Endothelial cell of umbilical vein (primary cell): ENCODE results near the gene NT5C1A. TPM values are rescaled to one million over a fixed set of nuclear protein-coding genes. Genes with fewer than 3 reads are reported as not detected.

Experiments
- BruUV-seq: library from RNA; stranded (reverse); fragments of 400-500 nt; replicated peaks from 2 replicates; lab custom pipeline; 2021; lab: Mats Ljungman, UMichigan
- CTCF ChIA-PET: fragments of 300-600, 350-600 bp; sonication (Branson Sonifier 250); formaldehyde crosslinking; loops from one replicate; lab custom pipeline; 2021; ENCODE audit warnings: antibody characterized with exemption, inconsistent platforms; lab: Charles Lee
- POLR2A ChIA-PET: fragments of 300-600, 350-600 bp; sonication (Branson Sonifier 250); formaldehyde crosslinking; loops from one replicate; lab custom pipeline; 2021; ENCODE audit warnings: antibody characterized with exemption, inconsistent platforms; lab: Charles Lee
- DNase-seq: peaks from one replicate; pipeline ENCODE4 v3.0.0-alpha.2; 2011; ENCODE audit warnings: low read depth, low spot score
- FAIRE-seq: peaks from 2 replicates; lab custom pipeline; 2011; peaks lifted over from hg19 to GRCh38; lab: Jason Lieb, UNC
- H2AFZ ChIP-seq: 2 replicates; pipeline ENCODE4 v1.6.0; 2012; ENCODE audit warnings: low read depth, low read length, control low read depth, inconsistent platforms
- H3K27ac ChIP-seq: 2 replicates; pipeline ENCODE4 v1.5.1; 2011; ENCODE audit warnings: low read depth, mild to moderate bottlenecking, control low read depth, low read length, moderate library complexity; ENCODE audit not compliant: insufficient read depth
- H3K27me3 ChIP-seq, 2 experiments: 2 replicates each; pipeline versions ENCODE4 v1.6.0 to v1.6.1; 2011; ENCODE audit warnings: low read length in 2 of 2, mixed read lengths in 1 of 2; ENCODE audit not compliant: control insufficient read depth in 2 of 2, insufficient read depth in 2 of 2
- H3K36me3 ChIP-seq, 2 experiments: 2 replicates in 1 of 2; 3 replicates in 1 of 2; pipeline ENCODE4 v1.5.1; 2011; ENCODE audit warnings: low read length in 2 of 2, mild to moderate bottlenecking in 1 of 2, moderate library complexity in 1 of 2; ENCODE audit not compliant: control insufficient read depth in 2 of 2, insufficient read depth in 2 of 2; ENCODE audit errors: extremely low read depth in 1 of 2
- H3K4me1 ChIP-seq: 3 replicates; pipeline ENCODE4 v1.5.1; 2011; ENCODE audit warnings: mild to moderate bottlenecking, low read length; ENCODE audit not compliant: control insufficient read depth, insufficient read depth; ENCODE audit errors: extremely low read depth
- H3K4me2 ChIP-seq: 2 replicates; pipeline ENCODE4 v1.6.1; 2011; ENCODE audit warnings: low read length, control low read depth, mixed read lengths; ENCODE audit not compliant: insufficient read depth
- H3K4me3 ChIP-seq, 3 experiments: fragments of 200-600 bp in 1 of 3; sonication (generic), shearing (Covaris generic) in 1 of 3; replicated peaks in 1 of 3; 2 replicates each; pipeline ENCODE4 v1.5.1; 2011 to 2016; ENCODE audit warnings: control low read depth in 3 of 3, low read length in 3 of 3, mild to moderate bottlenecking in 2 of 3, inconsistent platforms in 1 of 3, low read depth in 1 of 3, moderate library complexity in 1 of 3; ENCODE audit not compliant: insufficient read depth in 1 of 3
- H3K79me2 ChIP-seq: 2 replicates; pipeline ENCODE4 v1.6.0; 2012; ENCODE audit warnings: low read length, inconsistent platforms; ENCODE audit not compliant: control insufficient read depth, insufficient read depth
- H3K9ac ChIP-seq: replicated peaks from 2 replicates; pipeline ENCODE3; 2011; ENCODE audit warnings: low read length, control low read depth; ENCODE audit not compliant: insufficient read depth; ENCODE audit errors: extremely low read depth
- H3K9me1 ChIP-seq: replicated peaks from 3 replicates; pipeline ENCODE4 v1.6.0; 2011; ENCODE audit warnings: mild to moderate bottlenecking, low read length; ENCODE audit not compliant: control insufficient read depth, insufficient read depth; ENCODE audit errors: extremely low read depth
- H3K9me3 ChIP-seq: replicated peaks from 2 replicates; pipeline ENCODE4 v1.5.1; 2012; ENCODE audit warnings: low read length, inconsistent platforms; ENCODE audit not compliant: control insufficient read depth, insufficient read depth
- H4K20me1 ChIP-seq: replicated peaks from 2 replicates; pipeline ENCODE3; 2011; ENCODE audit warnings: mild to moderate bottlenecking, low read length; ENCODE audit not compliant: control insufficient read depth, insufficient read depth; ENCODE audit errors: extremely low read depth
- EZH2 ChIP-seq: IDR thresholded peaks from 2 replicates; pipeline ENCODE4 v1.6.1; 2012; ENCODE audit warnings: borderline replicate concordance, low read depth, mild to moderate bottlenecking, moderate library complexity, low read length, inconsistent platforms; ENCODE audit not compliant: severe bottlenecking
- FOS ChIP-seq: IDR thresholded peaks from 2 replicates; pipeline ENCODE4 v1.6.1; 2011; ENCODE audit warnings: mild to moderate bottlenecking, low read length, moderate library complexity, borderline replicate concordance; ENCODE audit not compliant: insufficient read depth
- GATA2 ChIP-seq: IDR thresholded peaks from 2 replicates; pipeline ENCODE4 v1.7.0; 2011; ENCODE audit warnings: low read depth, mild to moderate bottlenecking, moderate library complexity, mixed read lengths, low read length; ENCODE audit not compliant: insufficient read length, insufficient read depth
- JUN ChIP-seq: IDR thresholded peaks from 2 replicates; pipeline ENCODE4 v1.6.1; 2011; ENCODE audit warnings: borderline replicate concordance, low read depth; ENCODE audit not compliant: insufficient read length, insufficient read depth
- MYC ChIP-seq: IDR thresholded peaks from one replicate; pipeline ENCODE4 v1.6.1; 2011; ENCODE audit warnings: mild to moderate bottlenecking, low read depth, low read length
- POLR2A ChIP-seq: IDR thresholded peaks from 2 replicates; pipeline ENCODE4 v1.6.1; 2012; ENCODE audit warnings: low read depth, mild to moderate bottlenecking, control low read depth, low read length
- POLR2AphosphoS5 ChIP-seq: IDR thresholded peaks from 2 replicates; pipeline ENCODE4 v1.6.1; 2012; ENCODE audit warnings: low read depth, mild to moderate bottlenecking, control low read depth, low read length, moderate library complexity; ENCODE audit not compliant: insufficient read depth
- dilution Hi-C: fragments of 300-500 bp; cut with MboI; formaldehyde crosslinking; loops from one replicate; pipeline ENCODE4 v1.15.0; 2019; ENCODE audit warnings: low sequenced_read_pairs; ENCODE audit not compliant: extremely low pct_ligation_motif_present
- intact Hi-C: fragments of 100-400 bp; cut with micrococcal nuclease; formaldehyde crosslinking; loops from one replicate; pipeline ENCODE4 v1.10.0; 2022
- polyA plus RNA-seq, 4 experiments: library from polyadenylated mRNA; depleted of rRNA in 3 of 4; stranded (reverse) in 3 of 4; unstranded in 1 of 4; fragments of >200 nt; gene quantifications; 2 replicates each; pipeline versions ENCODE4 v1.2.1 to v1.2.3, GENCODE V29; 2011 to 2012; ENCODE audit warnings: missing spikeins in 1 of 4
- total RNA-seq: library from RNA; stranded (reverse); gene quantifications from 2 replicates; pipeline ENCODE4 v1.2.3, GENCODE V29; 2021
- TF ChIP-seq, protein P1 (sequence below): IDR thresholded peaks from 2 replicates; pipeline ENCODE4 v1.6.1; 2011; ENCODE audit not compliant: insufficient read depth, insufficient read length
- TF ChIP-seq, protein P2 (sequence below), 2 donors: IDR thresholded peaks; 1 replicate in 1 of 2; 2 replicates in 1 of 2; pipeline ENCODE4 v1.5.1; 2011; ENCODE audit warnings: low read length in 2 of 2, mild to moderate bottlenecking in 2 of 2, moderate library complexity in 2 of 2, control low read depth in 1 of 2, inconsistent platforms in 1 of 2, low read depth in 1 of 2; ENCODE audit not compliant: insufficient read depth in 1 of 2; ENCODE audit errors: extremely low read depth in 1 of 2

NT5C1A gene
- total and polyA plus RNA-seq, 2 donors (not counting 3 experiments of a cell fraction or from before 2014, with no cell fraction given) = not detected

DNA sequence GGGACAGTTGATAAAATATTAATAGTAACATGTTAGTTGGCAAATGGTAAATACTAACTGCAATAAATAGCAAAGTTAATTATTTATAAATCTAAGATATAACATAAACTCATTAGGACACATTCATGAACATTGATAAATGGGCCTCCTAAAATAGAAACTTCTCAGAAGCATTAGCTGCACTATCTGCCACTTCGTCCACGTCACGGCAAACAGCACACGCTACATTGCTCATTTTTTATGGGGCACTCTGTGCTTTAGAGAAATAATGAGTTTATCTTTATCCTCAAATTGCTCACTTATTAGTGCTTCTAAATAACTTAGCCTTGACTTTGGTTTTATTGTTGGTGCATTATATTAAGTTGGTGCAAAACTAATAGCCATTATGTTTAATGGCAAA, 35.6 kb upstream of the NT5C1A start:
- no peak overlapping the region for H3K27ac ChIP-seq
- H3K9me3 ChIP-seq = no peaks in the 10 kb centered on the region
- intact Hi-C loops = no loop called here
- no peak overlapping the region for H2AFZ ChIP-seq
- no peak overlapping the region for H3K4me2 ChIP-seq
- H3K4me1 ChIP-seq = no peaks in the 10 kb centered on the region
- H3K9me1 ChIP-seq = no peaks in the 10 kb centered on the region
- no peak overlapping the region for H3K9ac ChIP-seq
- H3K4me3 ChIP-seq = no peak overlapping the region
- no peak for FAIRE-seq
- no peak for TF ChIP-seq POLR2A
- TF ChIP-seq EZH2 = no peak
- TF ChIP-seq, protein P1, sequence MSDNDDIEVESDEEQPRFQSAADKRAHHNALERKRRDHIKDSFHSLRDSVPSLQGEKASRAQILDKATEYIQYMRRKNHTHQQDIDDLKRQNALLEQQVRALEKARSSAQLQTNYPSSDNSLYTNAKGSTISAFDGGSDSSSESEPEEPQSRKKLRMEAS = no peak
- TF ChIP-seq, protein P2, sequence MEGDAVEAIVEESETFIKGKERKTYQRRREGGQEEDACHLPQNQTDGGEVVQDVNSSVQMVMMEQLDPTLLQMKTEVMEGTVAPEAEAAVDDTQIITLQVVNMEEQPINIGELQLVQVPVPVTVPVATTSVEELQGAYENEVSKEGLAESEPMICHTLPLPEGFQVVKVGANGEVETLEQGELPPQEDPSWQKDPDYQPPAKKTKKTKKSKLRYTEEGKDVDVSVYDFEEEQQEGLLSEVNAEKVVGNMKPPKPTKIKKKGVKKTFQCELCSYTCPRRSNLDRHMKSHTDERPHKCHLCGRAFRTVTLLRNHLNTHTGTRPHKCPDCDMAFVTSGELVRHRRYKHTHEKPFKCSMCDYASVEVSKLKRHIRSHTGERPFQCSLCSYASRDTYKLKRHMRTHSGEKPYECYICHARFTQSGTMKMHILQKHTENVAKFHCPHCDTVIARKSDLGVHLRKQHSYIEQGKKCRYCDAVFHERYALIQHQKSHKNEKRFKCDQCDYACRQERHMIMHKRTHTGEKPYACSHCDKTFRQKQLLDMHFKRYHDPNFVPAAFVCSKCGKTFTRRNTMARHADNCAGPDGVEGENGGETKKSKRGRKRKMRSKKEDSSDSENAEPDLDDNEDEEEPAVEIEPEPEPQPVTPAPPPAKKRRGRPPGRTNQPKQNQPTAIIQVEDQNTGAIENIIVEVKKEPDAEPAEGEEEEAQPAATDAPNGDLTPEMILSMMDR (IDR thresholded peaks at IDR 0.05; ENCODE audit: extremely low read depth in 1 of 2, insufficient read depth in 1 of 2, low read depth in 1 of 2, low read length in 2 of 2) = no peak
- no peak for TF ChIP-seq JUN
- TF ChIP-seq POLR2AphosphoS5 = no peak
- no peak for TF ChIP-seq MYC
- no peak for TF ChIP-seq GATA2
- no peak for TF ChIP-seq FOS
- POLR2A ChIA-PET = no interaction called here
- no peaks in the 10 kb centered on the region for H3K36me3 ChIP-seq
- no TSS peak for BruUV-seq
- H3K27me3 ChIP-seq = peaks cover 21 to 25% of the 10 kb centered on the region in 2 experiments
- dilution Hi-C loops = no loop called here
- H3K79me2 ChIP-seq = no peaks in the 10 kb centered on the region
- no peaks in the 10 kb centered on the region for H4K20me1 ChIP-seq
- no peak for DNase-seq
- CTCF ChIA-PET = no interaction called here
